HG02678 (cell line): Measurements from ENCODE around the gene USP17L25.
"Not testable (repeated sequence)": the region's sequence is repeated elsewhere in the genome, so short reads cannot be mapped to it uniquely, and the experiment has no call there.

Source experiments
- ATAC-seq: cut with Tn5 transposase; IDR thresholded peaks from one replicate; pipeline ENCODE4 v1.9.1; 2021; ENCODE audit warnings: mild to moderate bottlenecking, moderate library complexity; ENCODE audit not compliant: unreplicated experiment

USP17L25 gene, protein sequence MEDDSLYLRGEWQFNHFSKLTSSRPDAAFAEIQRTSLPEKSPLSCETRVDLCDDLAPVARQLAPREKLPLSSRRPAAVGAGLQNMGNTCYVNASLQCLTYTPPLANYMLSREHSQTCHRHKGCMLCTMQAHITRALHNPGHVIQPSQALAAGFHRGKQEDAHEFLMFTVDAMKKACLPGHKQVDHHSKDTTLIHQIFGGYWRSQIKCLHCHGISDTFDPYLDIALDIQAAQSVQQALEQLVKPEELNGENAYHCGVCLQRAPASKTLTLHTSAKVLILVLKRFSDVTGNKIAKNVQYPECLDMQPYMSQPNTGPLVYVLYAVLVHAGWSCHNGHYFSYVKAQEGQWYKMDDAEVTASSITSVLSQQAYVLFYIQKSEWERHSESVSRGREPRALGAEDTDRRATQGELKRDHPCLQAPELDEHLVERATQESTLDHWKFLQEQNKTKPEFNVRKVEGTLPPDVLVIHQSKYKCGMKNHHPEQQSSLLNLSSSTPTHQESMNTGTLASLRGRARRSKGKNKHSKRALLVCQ

DNA sequence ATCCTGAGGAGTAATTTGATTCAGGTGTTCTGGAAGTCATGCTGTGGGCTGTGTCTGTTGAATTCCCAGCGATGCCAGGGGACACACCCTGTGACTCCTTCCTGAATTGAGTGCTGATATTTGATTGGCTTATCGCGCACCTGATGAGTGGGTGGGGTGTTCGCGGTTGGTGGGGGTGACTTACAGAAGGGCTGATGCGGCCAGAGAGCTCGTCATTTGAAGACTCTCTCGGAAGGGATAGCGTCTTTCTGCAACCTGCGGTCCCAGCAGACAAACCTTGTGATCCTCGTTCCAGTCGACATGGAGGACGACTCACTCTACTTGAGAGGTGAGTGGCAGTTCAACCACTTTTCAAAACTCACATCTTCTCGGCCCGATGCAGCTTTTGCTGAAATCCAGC lies at the start of gene USP17L25:
USP17L25 (plus strand) TSS at position 301 of the 400 bp plus-strand sequence; CDS start at position 301, 0 bp downstream.
- ATAC-seq: not testable (repeated sequence)

DNA sequence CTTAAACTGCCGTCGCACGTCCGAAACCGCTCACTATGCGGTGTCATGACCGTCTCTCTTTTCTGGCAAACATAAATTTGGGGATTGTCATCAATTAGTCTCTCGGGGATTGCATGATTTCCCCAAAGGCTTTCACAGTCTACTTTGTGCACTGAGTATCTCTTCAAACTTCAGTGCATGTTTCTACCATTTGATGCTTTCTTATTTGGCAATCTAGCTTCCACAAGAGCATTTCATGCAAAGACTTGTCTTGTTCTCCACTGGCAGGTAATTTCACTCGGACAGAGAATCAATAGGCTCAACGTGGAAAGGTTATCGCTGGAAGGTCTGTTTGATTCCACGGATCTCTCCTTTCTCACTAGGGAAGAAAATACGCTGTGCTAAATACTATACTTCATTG lies 5.5 kb upstream of the USP17L25 start:
- not testable (repeated sequence) for ATAC-seq

DNA sequence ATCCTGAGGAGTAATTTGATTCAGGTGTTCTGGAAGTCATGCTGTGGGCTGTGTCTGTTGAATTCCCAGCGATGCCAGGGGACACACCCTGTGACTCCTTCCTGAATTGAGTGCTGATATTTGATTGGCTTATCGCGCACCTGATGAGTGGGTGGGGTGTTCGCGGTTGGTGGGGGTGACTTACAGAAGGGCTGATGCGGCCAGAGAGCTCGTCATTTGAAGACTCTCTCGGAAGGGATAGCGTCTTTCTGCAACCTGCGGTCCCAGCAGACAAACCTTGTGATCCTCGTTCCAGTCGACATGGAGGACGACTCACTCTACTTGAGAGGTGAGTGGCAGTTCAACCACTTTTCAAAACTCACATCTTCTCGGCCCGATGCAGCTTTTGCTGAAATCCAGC lies 4.8 kb upstream of the USP17L25 start, which contains the start of gene USP17L24:
USP17L24 (plus strand) TSS at position 301 of the 400 bp plus-strand sequence; CDS start at position 301, 0 bp downstream.
- not testable (repeated sequence) for ATAC-seq

DNA sequence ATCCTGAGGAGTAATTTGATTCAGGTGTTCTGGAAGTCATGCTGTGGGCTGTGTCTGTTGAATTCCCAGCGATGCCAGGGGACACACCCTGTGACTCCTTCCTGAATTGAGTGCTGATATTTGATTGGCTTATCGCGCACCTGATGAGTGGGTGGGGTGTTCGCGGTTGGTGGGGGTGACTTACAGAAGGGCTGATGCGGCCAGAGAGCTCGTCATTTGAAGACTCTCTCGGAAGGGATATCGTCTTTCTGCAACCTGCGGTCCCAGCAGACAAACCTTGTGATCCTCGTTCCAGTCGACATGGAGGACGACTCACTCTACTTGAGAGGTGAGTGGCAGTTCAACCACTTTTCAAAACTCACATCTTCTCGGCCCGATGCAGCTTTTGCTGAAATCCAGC lies 4.6 kb downstream of the USP17L25 start, which contains the start of gene USP17L26:
USP17L26 (plus strand) TSS at position 301 of the 400 bp plus-strand sequence; CDS start at position 301, 0 bp downstream.
- ATAC-seq: not testable (repeated sequence)

DNA sequence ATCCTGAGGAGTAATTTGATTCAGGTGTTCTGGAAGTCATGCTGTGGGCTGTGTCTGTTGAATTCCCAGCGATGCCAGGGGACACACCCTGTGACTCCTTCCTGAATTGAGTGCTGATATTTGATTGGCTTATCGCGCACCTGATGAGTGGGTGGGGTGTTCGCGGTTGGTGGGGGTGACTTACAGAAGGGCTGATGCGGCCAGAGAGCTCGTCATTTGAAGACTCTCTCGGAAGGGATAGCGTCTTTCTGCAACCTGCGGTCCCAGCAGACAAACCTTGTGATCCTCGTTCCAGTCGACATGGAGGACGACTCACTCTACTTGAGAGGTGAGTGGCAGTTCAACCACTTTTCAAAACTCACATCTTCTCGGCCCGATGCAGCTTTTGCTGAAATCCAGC lies 9.4 kb downstream of the USP17L25 start, which contains the start of gene USP17L5:
USP17L5 (plus strand) TSS at position 301 of the 400 bp plus-strand sequence; CDS start at position 301, 0 bp downstream.
- ATAC-seq: not testable (repeated sequence)

DNA sequence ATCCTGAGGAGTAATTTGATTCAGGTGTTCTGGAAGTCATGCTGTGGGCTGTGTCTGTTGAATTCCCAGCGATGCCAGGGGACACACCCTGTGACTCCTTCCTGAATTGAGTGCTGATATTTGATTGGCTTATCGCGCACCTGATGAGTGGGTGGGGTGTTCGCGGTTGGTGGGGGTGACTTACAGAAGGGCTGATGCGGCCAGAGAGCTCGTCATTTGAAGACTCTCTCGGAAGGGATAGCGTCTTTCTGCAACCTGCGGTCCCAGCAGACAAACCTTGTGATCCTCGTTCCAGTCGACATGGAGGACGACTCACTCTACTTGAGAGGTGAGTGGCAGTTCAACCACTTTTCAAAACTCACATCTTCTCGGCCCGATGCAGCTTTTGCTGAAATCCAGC lies 14.1 kb downstream of the USP17L25 start, which contains the start of gene USP17L27:
USP17L27 (plus strand) TSS at position 301 of the 400 bp plus-strand sequence; CDS start at position 301, 0 bp downstream.
- not testable (repeated sequence) for ATAC-seq

DNA sequence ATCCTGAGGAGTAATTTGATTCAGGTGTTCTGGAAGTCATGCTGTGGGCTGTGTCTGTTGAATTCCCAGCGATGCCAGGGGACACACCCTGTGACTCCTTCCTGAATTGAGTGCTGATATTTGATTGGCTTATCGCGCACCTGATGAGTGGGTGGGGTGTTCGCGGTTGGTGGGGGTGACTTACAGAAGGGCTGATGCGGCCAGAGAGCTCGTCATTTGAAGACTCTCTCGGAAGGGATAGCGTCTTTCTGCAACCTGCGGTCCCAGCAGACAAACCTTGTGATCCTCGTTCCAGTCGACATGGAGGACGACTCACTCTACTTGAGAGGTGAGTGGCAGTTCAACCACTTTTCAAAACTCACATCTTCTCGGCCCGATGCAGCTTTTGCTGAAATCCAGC lies 18.9 kb downstream of the USP17L25 start, which contains the start of gene USP17L28:
USP17L28 (plus strand) TSS at position 301 of the 400 bp plus-strand sequence; CDS start at position 301, 0 bp downstream.
- ATAC-seq: not testable (repeated sequence)

DNA sequence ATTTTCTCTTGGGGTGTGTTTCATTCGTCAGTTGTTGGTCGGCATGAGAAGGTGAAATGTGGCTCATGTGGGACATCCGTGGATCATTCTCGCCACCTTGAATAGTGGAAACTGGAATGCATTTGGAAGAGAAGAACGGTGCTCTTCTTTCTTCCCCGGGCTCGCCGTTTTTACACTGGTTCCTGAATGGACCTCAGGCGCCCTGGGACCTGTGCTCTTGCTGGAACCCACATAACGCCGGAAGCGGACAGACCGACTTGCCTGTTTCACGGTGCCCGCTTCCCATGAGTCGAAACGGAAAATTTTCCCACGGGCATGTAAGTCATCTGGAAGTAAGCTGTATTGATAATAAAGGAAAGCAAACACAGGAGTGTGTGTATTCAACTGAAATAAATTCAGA lies 21.2 kb downstream of the USP17L25 start:
- ATAC-seq: not testable (repeated sequence)

DNA sequence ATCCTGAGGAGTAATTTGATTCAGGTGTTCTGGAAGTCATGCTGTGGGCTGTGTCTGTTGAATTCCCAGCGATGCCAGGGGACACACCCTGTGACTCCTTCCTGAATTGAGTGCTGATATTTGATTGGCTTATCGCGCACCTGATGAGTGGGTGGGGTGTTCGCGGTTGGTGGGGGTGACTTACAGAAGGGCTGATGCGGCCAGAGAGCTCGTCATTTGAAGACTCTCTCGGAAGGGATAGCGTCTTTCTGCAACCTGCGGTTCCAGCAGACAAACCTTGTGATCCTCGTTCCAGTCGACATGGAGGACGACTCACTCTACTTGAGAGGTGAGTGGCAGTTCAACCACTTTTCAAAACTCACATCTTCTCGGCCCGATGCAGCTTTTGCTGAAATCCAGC lies 23.6 kb downstream of the USP17L25 start, which contains the start of gene USP17L29:
USP17L29 (plus strand) TSS at position 301 of the 400 bp plus-strand sequence; CDS start at position 301, 0 bp downstream.
- not testable (repeated sequence) for ATAC-seq

DNA sequence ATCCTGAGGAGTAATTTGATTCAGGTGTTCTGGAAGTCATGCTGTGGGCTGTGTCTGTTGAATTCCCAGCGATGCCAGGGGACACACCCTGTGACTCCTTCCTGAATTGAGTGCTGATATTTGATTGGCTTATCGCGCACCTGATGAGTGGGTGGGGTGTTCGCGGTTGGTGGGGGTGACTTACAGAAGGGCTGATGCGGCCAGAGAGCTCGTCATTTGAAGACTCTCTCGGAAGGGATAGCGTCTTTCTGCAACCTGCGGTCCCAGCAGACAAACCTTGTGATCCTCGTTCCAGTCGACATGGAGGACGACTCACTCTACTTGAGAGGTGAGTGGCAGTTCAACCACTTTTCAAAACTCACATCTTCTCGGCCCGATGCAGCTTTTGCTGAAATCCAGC lies 33.1 kb downstream of the USP17L25 start, which contains the start of gene USP17L30:
USP17L30 (plus strand) TSS at position 301 of the 400 bp plus-strand sequence; CDS start at position 301, 0 bp downstream.
- not testable (repeated sequence) for ATAC-seq

DNA sequence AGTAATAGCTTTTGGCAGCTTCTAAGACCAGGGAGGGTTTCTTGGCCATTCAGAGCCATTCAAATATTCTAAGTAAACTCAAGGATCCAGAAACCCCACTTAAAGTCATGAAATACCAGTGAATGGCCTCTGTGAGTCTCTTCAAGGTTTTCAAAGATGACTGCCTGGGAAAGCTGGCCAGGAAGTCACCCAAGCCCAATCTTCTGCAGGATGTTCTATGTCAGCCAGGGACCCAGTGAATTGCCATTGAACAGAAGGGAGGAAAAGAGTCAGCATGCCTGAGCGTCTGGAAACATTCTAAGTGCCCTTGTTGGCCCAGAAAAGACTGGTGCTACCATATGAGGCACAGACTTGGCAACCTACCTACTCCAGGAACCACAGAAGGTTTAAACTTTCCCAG lies 50.2 kb downstream of the USP17L25 start:
- not testable (repeated sequence) for ATAC-seq
